HEK293 (cell line): ENCODE results near the gene KRT7.
A peak's percentile ranks its signal among the peaks of the same experiment; 100 is the strongest.

ENCODE experiments used
- CTCF ChIA-PET: fragments of 350-600 bp; formaldehyde crosslinking; extraction: SDS; loops from one replicate; lab custom pipeline; 2021; ENCODE audit warnings: antibody characterized with exemption; lab: Yijun Ruan, JAX
- POLR2A ChIA-PET: fragments of 300-600 bp; formaldehyde crosslinking; extraction: SDS; loops from one replicate; lab custom pipeline; 2020; ENCODE audit warnings: antibody characterized with exemption, inconsistent platforms; lab: Yijun Ruan, JAX
- H3K27ac ChIP-seq: fragments of 200-500 bp; sonication (Bioruptor generic); 2 replicates; pipeline ENCODE4 v1.5.1; 2014; ENCODE audit warnings: low read depth, low read length, control low read depth, inconsistent platforms; ENCODE audit errors: extremely low read depth
- H3K36me3 ChIP-seq, 2 experiments: fragments of 200-500 bp in 1 of 2; sonication (Bioruptor generic) in 1 of 2; 1 replicate in 1 of 2; 2 replicates in 1 of 2; pipeline ENCODE4 v1.5.1; 2014 to 2017; ENCODE audit warnings: inconsistent platforms in 2 of 2, low read length in 2 of 2; ENCODE audit not compliant: control insufficient read depth in 2 of 2, insufficient read depth in 1 of 2
- H3K4me1 ChIP-seq: fragments of 200-500 bp; sonication (Bioruptor generic); 2 replicates; pipeline ENCODE4 v1.5.1; 2014; ENCODE audit warnings: mild to moderate bottlenecking, low read length, inconsistent platforms; ENCODE audit not compliant: control insufficient read depth, insufficient read depth
- H3K4me3 ChIP-seq: 2 replicates; pipeline ENCODE4 v1.5.1; 2011; ENCODE audit warnings: low read depth, mild to moderate bottlenecking, control low read depth, low read length, moderate library complexity
- H3K9me3 ChIP-seq: fragments of 200-500 bp; sonication (Bioruptor generic); 2 replicates; pipeline ENCODE4 v1.5.1; 2014; ENCODE audit warnings: low read depth, low read length, inconsistent platforms; ENCODE audit not compliant: control insufficient read depth, insufficient read depth
- CTCF ChIP-seq: fragments of 450-650 bp; formaldehyde crosslinking; IDR thresholded peaks from 2 replicates; pipeline ENCODE4 v1.5.1; 2016; ENCODE audit warnings: missing biosample characterization, missing genetic modification characterization
- EGR2 ChIP-seq: fragments of 450-650 bp; formaldehyde crosslinking; IDR thresholded peaks from 2 replicates; pipeline ENCODE4 v1.5.1; 2016; ENCODE audit warnings: low read depth, missing biosample characterization, missing genetic modification characterization
- HOXC10 ChIP-seq: sonication (generic); formaldehyde crosslinking; IDR thresholded peaks from 2 replicates; pipeline ENCODE4 v1.8.1; 2023; ENCODE audit warnings: mild to moderate bottlenecking, missing genetic modification reagents
- SP7 ChIP-seq: fragments of 450-650 bp; formaldehyde crosslinking; IDR thresholded peaks from 2 replicates; pipeline ENCODE4 v1.5.1; 2016; ENCODE audit warnings: missing biosample characterization, missing genetic modification characterization
- TRIM28 ChIP-seq: IDR thresholded peaks from 2 replicates; pipeline ENCODE4 v1.6.1; 2011; ENCODE audit warnings: low read length, control low read depth, borderline replicate concordance
- ZBTB17 ChIP-seq: fragments of 450-650 bp; formaldehyde crosslinking; IDR thresholded peaks from 2 replicates; pipeline ENCODE4 v1.5.1; 2016; ENCODE audit warnings: missing biosample characterization, missing genetic modification characterization
- ZBTB6 ChIP-seq: fragments of 450-650 bp; formaldehyde crosslinking; IDR thresholded peaks from 2 replicates; pipeline ENCODE4 v1.5.1; 2017; ENCODE audit warnings: missing biosample characterization, missing genetic modification characterization
- ZBTB8A ChIP-seq: fragments of 450-650 bp; formaldehyde crosslinking; IDR thresholded peaks from 2 replicates; pipeline ENCODE4 v1.5.1; 2016; ENCODE audit warnings: missing biosample characterization, missing genetic modification characterization
- ZNF239 ChIP-seq: fragments of 450-650 bp; formaldehyde crosslinking; IDR thresholded peaks from 2 replicates; pipeline ENCODE4 v1.5.1; 2016; ENCODE audit warnings: missing biosample characterization, missing genetic modification characterization
- ZNF350 ChIP-seq: fragments of 450-650 bp; formaldehyde crosslinking; IDR thresholded peaks from 2 replicates; pipeline ENCODE4 v1.5.0; 2017; ENCODE audit warnings: missing biosample characterization, mild to moderate bottlenecking, missing genetic modification characterization
- ZNF366 ChIP-seq: fragments of 450-650 bp; formaldehyde crosslinking; conservative IDR thresholded peaks from 2 replicates; pipeline ENCODE4 v1.5.1; 2016; ENCODE audit warnings: missing biosample characterization, missing genetic modification characterization
- ZNF423 ChIP-seq: fragments of 450-650 bp; formaldehyde crosslinking; IDR thresholded peaks from 2 replicates; pipeline ENCODE4 v1.5.1; 2016; ENCODE audit warnings: missing biosample characterization, missing genetic modification characterization
- ZNF555 ChIP-seq: fragments of 450-650 bp; formaldehyde crosslinking; conservative IDR thresholded peaks from 2 replicates; pipeline ENCODE4 v1.5.1; 2017; ENCODE audit warnings: missing biosample characterization, mild to moderate bottlenecking, missing genetic modification characterization, inconsistent platforms
- ZNF626 ChIP-seq: fragments of 450-650 bp; sonication (Bioruptor Pico); formaldehyde crosslinking; IDR thresholded peaks from 2 replicates; pipeline ENCODE4 v1.5.1; 2018; ENCODE audit warnings: missing biosample characterization, missing genetic modification characterization, inconsistent platforms
- ZNF654 ChIP-seq: fragments of 450-650 bp; formaldehyde crosslinking; IDR thresholded peaks from 2 replicates; pipeline ENCODE4 v1.5.1; 2016; ENCODE audit warnings: low read depth, missing biosample characterization, missing genetic modification characterization
- ZNF768 ChIP-seq: fragments of 450-650 bp; formaldehyde crosslinking; IDR thresholded peaks from 2 replicates; pipeline ENCODE4 v1.5.1; 2018; ENCODE audit warnings: missing biosample characterization, mild to moderate bottlenecking, missing genetic modification characterization
- ZNF777 ChIP-seq: fragments of 450-650 bp; formaldehyde crosslinking; IDR thresholded peaks from 2 replicates; pipeline ENCODE4 v1.5.1; 2017; ENCODE audit warnings: missing biosample characterization, missing genetic modification characterization, borderline replicate concordance
- ZNF791 ChIP-seq: fragments of 450-650 bp; formaldehyde crosslinking; IDR thresholded peaks from 2 replicates; pipeline ENCODE4 v1.5.1; 2016; ENCODE audit warnings: missing biosample characterization, missing genetic modification characterization
- TF ChIP-seq, protein P1 (sequence below): fragments of 450-650 bp; formaldehyde crosslinking; IDR thresholded peaks from 2 replicates; pipeline ENCODE4 v1.5.1; 2016; ENCODE audit warnings: missing biosample characterization, missing genetic modification characterization
- TF ChIP-seq, protein P2 (sequence below): fragments of 450-650 bp; formaldehyde crosslinking; IDR thresholded peaks from 2 replicates; pipeline ENCODE4 v1.5.1; 2017; ENCODE audit warnings: missing biosample characterization, missing genetic modification characterization

KRT7 gene

DNA sequence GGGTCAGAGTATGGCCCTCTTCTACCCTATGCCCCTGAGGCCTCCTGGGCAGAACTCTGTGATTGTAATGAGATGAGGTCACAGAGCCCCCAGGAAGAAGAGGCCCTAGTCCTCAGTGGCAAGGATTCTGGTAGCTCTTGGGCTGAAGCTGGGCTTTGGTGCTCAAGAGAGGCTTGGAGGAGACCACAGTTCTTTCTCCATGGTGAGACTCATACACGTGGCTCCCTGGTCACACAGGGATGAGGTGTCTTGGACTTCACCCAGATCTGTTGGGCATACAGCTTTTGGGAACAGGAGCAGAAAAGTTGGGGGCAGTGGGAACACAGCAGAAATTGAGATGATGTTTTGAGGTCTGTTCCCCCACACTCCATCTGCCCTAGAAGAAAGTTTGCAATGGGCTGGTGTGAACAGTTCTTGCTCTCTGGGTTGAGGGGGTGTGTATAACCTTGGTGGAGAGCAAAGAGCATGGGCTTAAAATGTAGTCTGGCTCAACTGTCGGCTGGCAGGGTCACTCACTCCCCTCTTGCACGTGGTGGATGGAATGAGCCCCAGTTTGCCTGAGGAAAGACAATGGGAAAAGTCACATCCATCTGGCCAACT lies 41.6 kb downstream of the KRT7 start, which contains the start of gene KRT86 (continued):
- TF ChIP-seq ZNF768 (tag by site-specific recombination): no peak
- no peak for TF ChIP-seq HOXC10 (CRISPR knock-in tag)
- TF ChIP-seq ZNF626 (tag by site-specific recombination): no peak

- ChIA-PET POLR2A (no interaction called here), CTCF (interaction anchor here (0.6 to 7.3 kb wide), 7 partner anchors 10 to 705 kb away, joined by 3 to 46 read pairs (median 3); no protein-coding TSS in a partner anchor)
These were observed 42.6 kb downstream of the KRT7 start for GRCh38 chr12:52275686-52276085.

DNA sequence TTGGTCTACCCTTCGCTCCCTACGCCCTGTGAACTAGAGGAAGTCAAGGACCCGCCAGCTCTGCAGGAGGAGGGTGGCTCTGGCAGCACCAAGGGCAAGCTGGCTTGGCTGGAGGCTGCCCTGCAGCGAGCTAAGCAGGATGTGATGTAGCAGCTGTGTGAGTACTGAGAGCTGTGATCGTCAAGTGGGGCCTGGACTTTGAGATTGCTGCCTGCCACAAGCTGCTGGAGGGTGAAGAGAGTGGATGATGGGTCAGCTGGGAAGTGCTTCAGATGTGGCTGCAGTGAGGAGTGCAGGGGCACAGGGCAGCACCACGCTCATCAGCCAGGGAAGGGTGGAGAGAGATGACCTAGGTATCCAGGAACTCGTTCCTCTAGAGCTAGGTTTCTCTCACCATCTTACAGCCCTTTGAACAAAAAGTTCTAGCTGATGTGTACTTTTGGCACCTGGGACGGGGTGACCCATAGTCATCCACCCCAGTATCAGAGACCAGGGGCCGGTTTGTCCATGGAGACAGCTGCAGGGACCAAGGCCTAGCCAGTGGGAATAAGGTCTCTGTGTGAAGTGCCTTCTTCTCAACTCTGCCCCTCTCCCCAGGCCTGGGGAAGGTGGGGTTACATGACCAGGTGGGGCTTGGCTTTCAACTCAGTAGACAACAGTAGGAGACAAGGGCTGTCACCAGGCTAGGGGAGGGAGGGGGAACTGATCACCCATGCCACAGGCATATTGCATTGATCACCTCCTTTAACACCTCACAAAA lies 44.6 kb downstream of the KRT7 start:
- ChIA-PET CTCF (interaction anchor here (0.6 to 7.3 kb wide), 27 partner anchors 9 to 143 kb away, joined by 3 to 98 read pairs (median 9); partner anchors contain the start of gene KRT80), POLR2A (interaction anchor here (0.7 kb wide), 2 partner anchors 30 to 85 kb away, joined by 5 to 6 read pairs; no protein-coding TSS in a partner anchor)
- Histone ChIP-seq H3K36me3 (no peaks in the 10 kb centered on the region), H3K4me1 (no peaks in the 10 kb centered on the region; the same call in 1 of the 2 replicates), H3K27ac (no peak overlapping the region), H3K4me3 (no peak overlapping the region), H3K9me3 (no peaks in the 10 kb centered on the region)
- TF ChIP-seq ZBTB17 (tag by site-specific recombination) (peak; percentile 46; the same call in 1 of the 2 replicates), ZNF791 (tag by site-specific recombination) (no peak)
- TF ChIP-seq, all 188 proteins: peak for 1

More at GRCh38 chr12:52275686-52276085, 42.6 kb downstream of the KRT7 start:
- Histone ChIP-seq H3K4me1 (no peaks in the 10 kb centered on the region; the same call in 1 of the 2 replicates), H3K4me3 (no peak overlapping the region), H3K9me3 (no peaks in the 10 kb centered on the region), H3K27ac (no peak overlapping the region), H3K36me3 (no peaks in the 10 kb centered on the region)
- TF ChIP-seq ZNF654 (tag by site-specific recombination) (no peak), ZNF239 (tag by site-specific recombination) (no peak), SP7 (tag by site-specific recombination) (no peak), TRIM28 (no peak), ZBTB8A (no peak)
- TF ChIP-seq, protein P1, sequence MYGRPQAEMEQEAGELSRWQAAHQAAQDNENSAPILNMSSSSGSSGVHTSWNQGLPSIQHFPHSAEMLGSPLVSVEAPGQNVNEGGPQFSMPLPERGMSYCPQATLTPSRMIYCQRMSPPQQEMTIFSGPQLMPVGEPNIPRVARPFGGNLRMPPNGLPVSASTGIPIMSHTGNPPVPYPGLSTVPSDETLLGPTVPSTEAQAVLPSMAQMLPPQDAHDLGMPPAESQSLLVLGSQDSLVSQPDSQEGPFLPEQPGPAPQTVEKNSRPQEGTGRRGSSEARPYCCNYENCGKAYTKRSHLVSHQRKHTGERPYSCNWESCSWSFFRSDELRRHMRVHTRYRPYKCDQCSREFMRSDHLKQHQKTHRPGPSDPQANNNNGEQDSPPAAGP (tag by site-specific recombination): no peak
- TF ChIP-seq, all 188 proteins: peak for 0

- ChIA-PET POLR2A (interaction anchor here (0.7 to 1.7 kb wide), 4 partner anchors 48 to 121 kb away, joined by 3 to 6 read pairs (median 4); partner anchors contain the start of gene KRT80), CTCF (interaction anchor here (0.5 to 7.3 kb wide), 70 partner anchors 9 to 1578 kb away, joined by 3 to 98 read pairs (median 4); partner anchors contain the start of genes KRT80 and KRT81)
- H3K27ac ChIP-seq: no peak overlapping the region
- no peaks in the 10 kb centered on the region; the same call in 1 of the 2 replicates for H3K4me1 ChIP-seq
- no peak overlapping the region for H3K4me3 ChIP-seq
- H3K36me3 ChIP-seq: no peaks in the 10 kb centered on the region
- no peaks in the 10 kb centered on the region for H3K9me3 ChIP-seq
- peak; percentile 64; the same call in 1 of the 2 replicates for TF ChIP-seq ZNF366 (tag by site-specific recombination)
- TF ChIP-seq ZNF350: no peak
- TF ChIP-seq ZNF555 (tag by site-specific recombination): no peak
- TF ChIP-seq, protein P2, sequence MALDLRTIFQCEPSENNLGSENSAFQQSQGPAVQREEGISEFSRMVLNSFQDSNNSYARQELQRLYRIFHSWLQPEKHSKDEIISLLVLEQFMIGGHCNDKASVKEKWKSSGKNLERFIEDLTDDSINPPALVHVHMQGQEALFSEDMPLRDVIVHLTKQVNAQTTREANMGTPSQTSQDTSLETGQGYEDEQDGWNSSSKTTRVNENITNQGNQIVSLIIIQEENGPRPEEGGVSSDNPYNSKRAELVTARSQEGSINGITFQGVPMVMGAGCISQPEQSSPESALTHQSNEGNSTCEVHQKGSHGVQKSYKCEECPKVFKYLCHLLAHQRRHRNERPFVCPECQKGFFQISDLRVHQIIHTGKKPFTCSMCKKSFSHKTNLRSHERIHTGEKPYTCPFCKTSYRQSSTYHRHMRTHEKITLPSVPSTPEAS (tag by site-specific recombination): no peak
- TF ChIP-seq ZNF423 (tag by site-specific recombination): no peak
- peak; percentile 81 for TF ChIP-seq CTCF (tag by site-specific recombination)
- no peak for TF ChIP-seq TRIM28
- no peak for TF ChIP-seq EGR2
- TF ChIP-seq ZNF777 (tag by site-specific recombination): peak; percentile 42; the same call in 1 of the 2 replicates
- peak; percentile 78 for TF ChIP-seq ZBTB6 (tag by site-specific recombination)
These were observed 45.8 kb downstream of the KRT7 start for GRCh38 chr12:52278575-52279421.
